ENCODE results near the gene STK10.

Gene STK10

DNA sequence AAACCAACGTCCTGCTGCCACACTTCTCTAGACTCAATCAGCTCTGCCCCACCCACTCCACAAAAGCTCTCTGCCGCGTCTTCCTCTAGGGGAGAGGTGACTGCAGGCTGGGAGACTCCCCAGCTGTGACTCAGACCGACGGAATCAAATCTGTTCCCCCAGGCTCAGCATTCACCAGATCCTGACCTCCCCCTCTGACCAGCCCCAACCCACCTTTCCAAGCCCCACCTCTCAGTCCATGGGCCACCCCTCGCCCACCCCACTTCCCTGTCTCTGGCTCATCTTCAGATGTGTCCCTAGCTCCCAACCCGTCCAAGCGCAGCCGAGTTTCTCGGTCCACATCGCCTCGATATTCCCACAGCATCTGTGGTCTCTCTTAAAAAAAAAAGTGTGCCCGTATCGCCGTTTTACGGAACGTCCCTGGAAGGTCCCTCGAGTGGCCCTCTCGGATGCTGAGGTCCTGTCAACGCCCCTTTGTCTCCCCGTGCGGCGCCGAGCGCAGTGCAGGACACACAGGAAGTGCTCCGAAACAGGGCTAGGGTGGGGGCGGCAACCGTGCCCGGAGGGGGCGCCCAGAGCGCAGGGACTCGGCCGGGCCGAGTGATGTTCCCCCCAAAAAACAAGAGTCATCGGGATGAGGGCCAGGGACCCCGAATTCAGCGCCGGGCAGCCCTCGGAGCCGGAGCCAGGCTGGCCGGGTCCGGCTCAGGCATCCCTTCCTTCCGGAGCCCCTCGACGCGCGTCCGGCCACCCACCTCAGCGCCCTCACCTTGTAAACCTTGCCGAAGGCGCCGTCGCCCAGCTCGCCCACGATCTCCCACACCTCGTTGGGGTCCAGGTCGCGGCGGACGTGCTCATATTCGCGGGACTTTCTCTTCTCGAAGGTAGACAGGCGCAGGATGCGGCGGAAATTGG, 649 bp downstream of the STK10 start:
- Histone ChIP-seq H3K36me3 (ENCODE audit: control insufficient read depth in 1 of 2, insufficient read depth in 2 of 2, low read length in 2 of 2) (no peaks in the 10 kb centered on the region), H3K4me1 (ENCODE audit: control insufficient read depth in 1 of 2, insufficient read depth in 2 of 2, low read length in 2 of 2) (peaks cover 5 to 14% of the 10 kb centered on the region in 2 donors), H3K27ac (ENCODE audit: low read length) (peak overlapping the region; percentile 79), H3K9me3 (ENCODE audit: control insufficient read depth in 1 of 2, low read length in 2 of 2) (no peaks in the 10 kb centered on the region), H3K27me3 (ENCODE audit: low read depth, low read length) (no peaks in the 10 kb centered on the region), H3K4me3 (ENCODE audit: low read depth in 1 of 2, low read length in 2 of 2) (peak overlapping the region; percentile 93)

DNA sequence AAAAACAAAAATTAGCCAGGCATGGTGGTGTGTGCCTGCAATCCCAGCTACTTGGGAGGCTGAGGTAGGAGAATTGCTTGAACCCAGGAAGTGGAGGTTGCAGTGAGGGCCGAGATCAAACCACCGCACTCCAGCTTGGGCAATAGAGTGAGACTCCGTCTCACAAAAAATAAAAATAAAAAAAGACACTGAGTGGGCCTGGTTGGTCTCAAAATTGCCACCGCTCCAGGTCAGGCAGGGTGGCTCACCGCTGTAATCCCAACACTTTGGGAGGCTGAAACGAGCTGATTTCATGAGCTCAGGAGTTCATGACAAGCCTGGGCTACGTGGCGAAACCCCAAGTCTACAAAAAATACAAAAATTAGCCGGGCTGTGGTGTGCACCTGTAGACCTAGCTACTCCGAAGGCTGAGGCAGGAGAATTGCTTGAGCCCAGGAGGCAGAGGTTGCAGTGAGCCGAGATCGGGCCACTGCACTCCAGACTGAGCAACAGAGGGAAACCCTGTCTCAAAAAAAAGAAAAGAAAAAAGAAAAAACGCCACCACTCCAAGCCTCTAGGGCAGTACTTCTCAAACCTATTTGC, 1.8 kb downstream of the STK10 start:
- Histone ChIP-seq H3K27me3 (ENCODE audit: low read depth, low read length) (no peaks in the 10 kb centered on the region), H3K4me3 (ENCODE audit: low read depth in 1 of 2, low read length in 2 of 2) (peak overlapping the region; percentile 93), H3K36me3 (ENCODE audit: control insufficient read depth in 1 of 2, insufficient read depth in 2 of 2, low read length in 2 of 2) (no peaks in the 10 kb centered on the region), H3K9me3 (ENCODE audit: control insufficient read depth in 1 of 2, low read length in 2 of 2) (no peaks in the 10 kb centered on the region), H3K27ac (ENCODE audit: low read length) (peak overlapping the region; percentile 79), H3K4me1 (ENCODE audit: control insufficient read depth in 1 of 2, insufficient read depth in 2 of 2, low read length in 2 of 2) (peaks cover 5 to 14% of the 10 kb centered on the region in 2 donors)

DNA sequence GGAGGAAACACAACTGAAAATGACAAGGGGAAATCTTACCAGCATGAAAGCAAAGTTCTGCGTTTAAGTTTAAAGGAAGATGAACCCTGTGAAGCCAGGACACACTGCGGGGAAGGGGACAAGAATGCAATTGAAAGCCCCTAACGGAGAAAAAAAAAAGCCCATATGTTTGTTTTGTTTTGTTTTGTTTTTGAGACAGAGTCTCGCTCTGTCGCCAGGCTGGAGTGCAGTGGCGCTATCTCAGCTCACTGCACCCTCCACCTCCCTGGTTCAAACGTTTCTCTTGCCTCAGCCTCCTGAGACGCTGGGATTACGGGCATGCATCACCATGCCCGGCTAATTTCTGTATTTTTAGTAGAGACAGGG, 2.9 kb downstream of the STK10 start:
- peaks cover 5 to 14% of the 10 kb centered on the region in 2 donors for H3K4me1 ChIP-seq (ENCODE audit: control insufficient read depth in 1 of 2, insufficient read depth in 2 of 2, low read length in 2 of 2)
- peak overlapping the region in 1 of 2 donors; percentile 1 for H3K4me3 ChIP-seq (ENCODE audit: low read depth in 1 of 2, low read length in 2 of 2)

DNA sequence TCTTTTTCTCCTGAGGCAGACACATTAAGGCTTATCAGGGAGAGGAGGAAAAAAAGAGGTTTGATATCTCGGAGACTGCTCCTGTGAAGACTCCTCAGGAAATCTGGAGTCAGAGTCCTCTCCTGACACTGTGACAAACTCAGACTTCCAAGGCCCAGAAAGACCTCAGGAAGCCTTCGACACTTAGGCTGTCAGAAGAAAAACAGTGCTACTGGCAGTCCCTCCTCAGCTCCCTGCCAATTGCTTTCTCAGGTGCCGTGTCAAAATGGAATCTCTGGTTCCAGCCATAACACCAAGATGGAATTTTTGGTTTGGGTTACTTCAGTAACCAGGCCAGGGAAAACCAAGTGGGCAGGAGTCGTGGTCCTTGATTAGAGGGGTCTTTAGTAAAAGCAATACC, 4.1 kb downstream of the STK10 start:
- Histone ChIP-seq H3K9me3 (ENCODE audit: control insufficient read depth in 1 of 2, low read length in 2 of 2) (no peaks in the 10 kb centered on the region), H3K4me1 (ENCODE audit: control insufficient read depth in 1 of 2, insufficient read depth in 2 of 2, low read length in 2 of 2) (peaks cover 5 to 14% of the 10 kb centered on the region in 2 donors), H3K4me3 (ENCODE audit: low read depth in 1 of 2, low read length in 2 of 2) (no peak overlapping the region), H3K27me3 (ENCODE audit: low read depth, low read length) (no peaks in the 10 kb centered on the region), H3K27ac (ENCODE audit: low read length) (no peak overlapping the region), H3K36me3 (ENCODE audit: control insufficient read depth in 1 of 2, insufficient read depth in 2 of 2, low read length in 2 of 2) (no peaks in the 10 kb centered on the region)

More for the DNA sequence above, 2.9 kb downstream of the STK10 start:
- Histone ChIP-seq H3K27ac (ENCODE audit: low read length) (no peak overlapping the region), H3K36me3 (ENCODE audit: control insufficient read depth in 1 of 2, insufficient read depth in 2 of 2, low read length in 2 of 2) (no peaks in the 10 kb centered on the region), H3K27me3 (ENCODE audit: low read depth, low read length) (no peaks in the 10 kb centered on the region), H3K9me3 (ENCODE audit: control insufficient read depth in 1 of 2, low read length in 2 of 2) (no peaks in the 10 kb centered on the region)

DNA sequence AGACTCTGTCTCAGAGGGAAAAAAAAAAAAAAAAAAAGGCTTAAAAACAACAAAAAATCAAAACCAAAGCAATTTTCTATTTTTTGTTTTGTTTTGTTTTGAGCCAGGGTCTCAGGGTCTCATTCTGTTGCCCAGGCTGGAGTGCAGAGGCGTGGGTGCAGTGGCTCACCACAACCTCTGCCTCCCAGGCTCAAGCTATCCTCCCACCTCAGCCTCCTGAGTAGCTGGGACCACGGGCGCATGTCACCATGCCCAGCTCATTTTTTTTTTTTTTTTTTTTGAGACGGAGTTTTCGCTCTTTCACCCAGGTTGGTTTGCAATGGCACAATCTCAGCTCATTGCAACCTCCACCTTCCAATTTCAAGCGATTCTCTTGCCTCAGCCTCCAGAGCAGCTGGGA, 5.7 kb downstream of the STK10 start:
- no peaks in the 10 kb centered on the region for H3K9me3 ChIP-seq (ENCODE audit: control insufficient read depth in 1 of 2, low read length in 2 of 2)
- no peak overlapping the region for H3K4me3 ChIP-seq (ENCODE audit: low read depth in 1 of 2, low read length in 2 of 2)
- no peak overlapping the region for H3K27ac ChIP-seq (ENCODE audit: low read length)
- no peaks in the 10 kb centered on the region for H3K27me3 ChIP-seq (ENCODE audit: low read depth, low read length)
- peaks cover 5 to 17% of the 10 kb centered on the region in 2 donors for H3K4me1 ChIP-seq (ENCODE audit: control insufficient read depth in 1 of 2, insufficient read depth in 2 of 2, low read length in 2 of 2)
- H3K36me3 ChIP-seq (ENCODE audit: control insufficient read depth in 1 of 2, insufficient read depth in 2 of 2, low read length in 2 of 2): no peaks in the 10 kb centered on the region

DNA sequence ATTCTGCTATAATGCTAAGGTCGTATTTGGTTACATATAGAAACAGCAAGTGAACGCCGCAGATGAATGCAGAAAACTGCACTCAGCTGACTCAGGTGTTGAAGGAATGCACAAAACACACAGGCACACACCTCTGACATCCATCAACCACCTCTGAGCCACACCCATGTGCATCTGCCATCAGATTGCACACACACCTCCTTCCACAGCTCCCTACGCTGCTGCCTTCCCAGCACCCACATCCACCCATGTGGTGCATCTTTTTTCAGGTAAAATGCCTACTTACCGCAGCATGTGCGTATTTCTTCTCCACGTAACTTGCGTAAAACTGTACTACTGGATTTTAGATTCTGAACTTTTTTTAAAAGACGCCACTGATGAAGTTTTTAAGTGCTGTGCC, 7.1 kb downstream of the STK10 start:
- H3K27ac ChIP-seq (ENCODE audit: low read length): no peak overlapping the region
- H3K27me3 ChIP-seq (ENCODE audit: low read depth, low read length): no peaks in the 10 kb centered on the region
- H3K36me3 ChIP-seq (ENCODE audit: control insufficient read depth in 1 of 2, insufficient read depth in 2 of 2, low read length in 2 of 2): no peaks in the 10 kb centered on the region
- no peaks in the 10 kb centered on the region for H3K9me3 ChIP-seq (ENCODE audit: control insufficient read depth in 1 of 2, low read length in 2 of 2)
- H3K4me1 ChIP-seq (ENCODE audit: control insufficient read depth in 1 of 2, insufficient read depth in 2 of 2, low read length in 2 of 2): peaks cover 0 to 8% of the 10 kb centered on the region in 2 donors
- H3K4me3 ChIP-seq (ENCODE audit: low read depth in 1 of 2, low read length in 2 of 2): no peak overlapping the region

DNA sequence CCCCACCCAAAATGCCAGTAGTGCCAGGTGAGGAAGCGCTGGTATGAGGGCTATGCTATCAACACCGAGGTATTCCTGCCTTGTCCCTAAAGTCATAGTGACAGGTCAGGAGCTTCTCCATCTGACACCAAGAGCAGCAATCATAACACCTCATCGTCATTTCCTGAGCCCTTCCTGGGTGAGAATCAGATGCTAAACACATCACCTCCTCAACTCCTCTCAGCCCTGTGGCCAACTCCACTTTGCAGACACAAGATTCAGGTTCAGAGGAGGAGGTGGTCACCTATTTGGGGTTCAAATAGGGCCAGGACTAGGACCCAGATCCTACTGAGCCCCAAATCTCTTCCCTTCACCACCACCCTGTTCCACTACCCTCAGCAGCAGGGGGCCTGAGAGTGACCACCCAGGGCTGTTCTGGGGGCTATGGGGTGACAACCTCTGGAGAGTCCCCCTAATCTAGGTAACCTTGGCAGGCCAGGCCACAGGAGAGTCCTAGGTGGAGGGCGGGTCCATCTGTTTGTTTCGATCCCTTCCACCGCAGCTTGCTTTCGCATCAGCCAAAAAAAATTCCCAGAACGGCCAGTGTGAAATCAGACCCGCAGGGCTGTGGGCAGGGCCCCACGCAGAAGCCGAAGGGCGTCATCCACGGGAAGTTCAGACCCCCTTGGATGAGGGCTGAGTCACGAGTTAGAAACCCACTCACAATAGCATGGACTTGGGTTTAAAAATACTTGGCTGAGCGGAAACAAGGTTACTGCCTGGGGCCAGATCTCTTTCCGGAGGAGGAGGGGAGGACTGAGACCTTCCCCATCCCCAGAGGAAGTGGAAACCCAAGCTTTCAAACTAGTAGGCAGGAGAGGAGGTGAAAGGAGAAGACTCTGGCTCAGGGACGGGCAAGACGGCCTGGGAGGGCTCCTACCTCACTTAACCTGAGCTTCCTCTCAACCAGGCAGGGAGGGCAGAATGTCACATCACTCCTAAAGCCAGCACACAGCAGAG, 8.7 kb downstream of the STK10 start:
- H3K27ac ChIP-seq (ENCODE audit: low read length): peak overlapping the region; percentile 67
- no peaks in the 10 kb centered on the region for H3K27me3 ChIP-seq (ENCODE audit: low read depth, low read length)
- no peaks in the 10 kb centered on the region for H3K36me3 ChIP-seq (ENCODE audit: control insufficient read depth in 1 of 2, insufficient read depth in 2 of 2, low read length in 2 of 2)
- H3K4me3 ChIP-seq (ENCODE audit: low read depth in 1 of 2, low read length in 2 of 2): peak overlapping the region in 1 of 2 donors; percentile 23
- H3K9me3 ChIP-seq (ENCODE audit: control insufficient read depth in 1 of 2, low read length in 2 of 2): no peaks in the 10 kb centered on the region
- H3K4me1 ChIP-seq (ENCODE audit: control insufficient read depth in 1 of 2, insufficient read depth in 2 of 2, low read length in 2 of 2): peaks cover 0 to 4% of the 10 kb centered on the region in 2 donors

DNA sequence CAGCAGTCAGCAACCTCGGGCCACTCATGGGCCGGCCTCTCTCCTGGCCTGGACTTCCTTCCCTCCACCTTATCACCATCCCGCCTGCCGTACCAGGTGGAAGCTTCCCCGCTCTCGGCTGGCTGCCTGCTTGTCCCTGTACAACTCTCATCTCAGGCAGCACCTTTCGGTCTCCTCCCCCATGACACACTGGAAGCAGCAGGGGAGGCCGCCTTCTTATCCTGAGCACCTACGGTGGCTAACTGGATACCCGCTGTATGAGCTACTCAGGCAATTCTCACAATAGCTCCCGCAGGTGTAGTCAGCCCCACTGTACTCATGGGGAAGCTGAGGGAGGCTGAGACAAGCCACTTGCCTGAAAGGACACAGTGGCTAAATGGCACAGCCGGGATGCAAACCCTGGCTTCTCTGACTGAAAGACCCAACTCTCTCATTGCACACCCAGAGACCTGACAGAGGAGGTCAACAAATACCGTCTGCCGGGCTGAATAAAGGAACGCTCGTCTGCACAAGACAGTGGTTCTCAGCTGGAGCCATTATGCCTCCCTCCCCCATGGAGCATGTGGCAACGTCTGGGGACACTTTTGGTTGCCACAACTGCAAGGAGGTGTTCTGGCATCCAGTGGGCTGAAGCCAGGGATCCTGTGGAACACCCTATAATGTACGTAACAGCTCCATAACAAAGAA, 9.6 kb downstream of the STK10 start:
- Histone ChIP-seq H3K9me3 (ENCODE audit: control insufficient read depth in 1 of 2, low read length in 2 of 2) (no peaks in the 10 kb centered on the region), H3K27ac (ENCODE audit: low read length) (peak overlapping the region; percentile 67), H3K4me3 (ENCODE audit: low read depth in 1 of 2, low read length in 2 of 2) (no peak overlapping the region), H3K4me1 (ENCODE audit: control insufficient read depth in 1 of 2, insufficient read depth in 2 of 2, low read length in 2 of 2) (peaks cover 0 to 4% of the 10 kb centered on the region in 2 donors), H3K36me3 (ENCODE audit: control insufficient read depth in 1 of 2, insufficient read depth in 2 of 2, low read length in 2 of 2) (no peaks in the 10 kb centered on the region), H3K27me3 (ENCODE audit: low read depth, low read length) (no peaks in the 10 kb centered on the region)

- H3K27me3 ChIP-seq (ENCODE audit: low read depth, low read length): no peaks in the 10 kb centered on the region
These were observed 10.8 kb downstream of the STK10 start for GRCh38 chr5:172177176-172177575.

GRCh38 chr5:172175263-172175719, 12.7 kb downstream of the STK10 start:
- Histone ChIP-seq H3K9me3 (ENCODE audit: control insufficient read depth in 1 of 2, low read length in 2 of 2) (no peaks in the 10 kb centered on the region), H3K4me3 (ENCODE audit: low read depth in 1 of 2, low read length in 2 of 2) (peak overlapping the region in 1 of 2 donors; percentile 45), H3K36me3 (ENCODE audit: control insufficient read depth in 1 of 2, insufficient read depth in 2 of 2, low read length in 2 of 2) (no peaks in the 10 kb centered on the region), H3K27ac (ENCODE audit: low read length) (no peak overlapping the region), H3K27me3 (ENCODE audit: low read depth, low read length) (no peaks in the 10 kb centered on the region), H3K4me1 (ENCODE audit: control insufficient read depth in 1 of 2, insufficient read depth in 2 of 2, low read length in 2 of 2) (peaks cover 0 to 4% of the 10 kb centered on the region in 2 donors)

More at GRCh38 chr5:172177176-172177575, 10.8 kb downstream of the STK10 start:
- H3K4me1 ChIP-seq (ENCODE audit: control insufficient read depth in 1 of 2, insufficient read depth in 2 of 2, low read length in 2 of 2): peaks cover 0 to 4% of the 10 kb centered on the region in 2 donors
- H3K9me3 ChIP-seq (ENCODE audit: control insufficient read depth in 1 of 2, low read length in 2 of 2): no peaks in the 10 kb centered on the region
- H3K36me3 ChIP-seq (ENCODE audit: control insufficient read depth in 1 of 2, insufficient read depth in 2 of 2, low read length in 2 of 2): no peaks in the 10 kb centered on the region
- no peak overlapping the region for H3K4me3 ChIP-seq (ENCODE audit: low read depth in 1 of 2, low read length in 2 of 2)
- no peak overlapping the region for H3K27ac ChIP-seq (ENCODE audit: low read length)

Measured in muscle layer of duodenum (tissue), 2 donors.